BE2C (cell line): Measurements from ENCODE around the gene MRPL16.

Source experiments
- DNase-seq: peaks from one replicate; pipeline ENCODE4 v3.0.0-alpha.2; 2020
- H3K27me3 ChIP-seq: fragments of 250-450 bp; sonication (Bioruptor Pico); 2 replicates; pipeline ENCODE4 v1.5.1; 2020; ENCODE audit warnings: mild to moderate bottlenecking
- H3K36me3 ChIP-seq: fragments of 250-450 bp; sonication (Bioruptor Pico); 2 replicates; pipeline ENCODE4 v1.5.1; 2020; ENCODE audit warnings: mild to moderate bottlenecking
- H3K4me1 ChIP-seq: fragments of 250-450 bp; sonication (Bioruptor Pico); 2 replicates; pipeline ENCODE4 v1.5.1; 2020
- H3K4me3 ChIP-seq: 2 replicates; pipeline ENCODE4 v1.5.1; 2011; ENCODE audit warnings: low read depth, low read length
- H3K9me3 ChIP-seq: fragments of 250-450 bp; sonication (Bioruptor Pico); 2 replicates; pipeline ENCODE4 v1.5.1; 2020
- CTCF ChIP-seq: IDR thresholded peaks from 2 replicates; pipeline ENCODE4 v1.5.1; 2012; ENCODE audit warnings: mild to moderate bottlenecking, low read depth, low read length

The MRPL16 gene

GRCh38 chr11:59801981-59802638, 8.5 kb downstream of the MRPL16 start:
- H3K27me3 ChIP-seq, result no peaks in the 10 kb centered on the region

GRCh38 chr11:59801160-59801706, 9.3 kb downstream of the MRPL16 start:
- Histone ChIP-seq H3K4me3 (no peak overlapping the region), H3K36me3 (no peaks in the 10 kb centered on the region), H3K4me1 (no peaks in the 10 kb centered on the region), H3K9me3 (no peaks in the 10 kb centered on the region), H3K27me3 (no peaks in the 10 kb centered on the region)
- DNase-seq, result no peak
- TF ChIP-seq CTCF, result no peak

More at GRCh38 chr11:59801981-59802638, 8.5 kb downstream of the MRPL16 start:
- Histone ChIP-seq H3K4me1 (no peaks in the 10 kb centered on the region), H3K9me3 (no peaks in the 10 kb centered on the region), H3K4me3 (no peak overlapping the region), H3K36me3 (no peaks in the 10 kb centered on the region)
- no peak for DNase-seq
- no peak for TF ChIP-seq CTCF

GRCh38 chr11:59800390-59801025, 10.1 kb downstream of the MRPL16 start:
- H3K36me3 ChIP-seq, result no peaks in the 10 kb centered on the region
- H3K4me3 ChIP-seq, result no peak overlapping the region
- H3K9me3 ChIP-seq, result no peaks in the 10 kb centered on the region
- no peaks in the 10 kb centered on the region for H3K27me3 ChIP-seq
- no peak for TF ChIP-seq CTCF
- H3K4me1 ChIP-seq, result no peaks in the 10 kb centered on the region
- no peak for DNase-seq

- Histone ChIP-seq H3K36me3 (no peaks in the 10 kb centered on the region), H3K9me3 (no peaks in the 10 kb centered on the region)
Observed at GRCh38 chr11:59794417-59794816, 16.2 kb downstream of the MRPL16 start.

GRCh38 chr11:59792507-59792906, 18.1 kb downstream of the MRPL16 start:
- Histone ChIP-seq H3K4me1 (no peaks in the 10 kb centered on the region), H3K36me3 (no peaks in the 10 kb centered on the region), H3K4me3 (no peak overlapping the region), H3K9me3 (no peaks in the 10 kb centered on the region), H3K27me3 (no peaks in the 10 kb centered on the region)
- TF ChIP-seq CTCF, result no peak
- DNase-seq, result no peak

More at GRCh38 chr11:59794417-59794816, 16.2 kb downstream of the MRPL16 start:
- Histone ChIP-seq H3K27me3 (no peaks in the 10 kb centered on the region), H3K4me1 (no peaks in the 10 kb centered on the region), H3K4me3 (no peak overlapping the region)
- TF ChIP-seq CTCF, result no peak
- no peak for DNase-seq

- DNase-seq, result no peak
- TF ChIP-seq CTCF, result no peak
Observed at GRCh38 chr11:59791639-59792038, 18.9 kb downstream of the MRPL16 start.

More at GRCh38 chr11:59791639-59792038, 18.9 kb downstream of the MRPL16 start:
- H3K4me3 ChIP-seq, result no peak overlapping the region
- no peaks in the 10 kb centered on the region for H3K9me3 ChIP-seq
- no peaks in the 10 kb centered on the region for H3K4me1 ChIP-seq
- no peaks in the 10 kb centered on the region for H3K27me3 ChIP-seq
- no peaks in the 10 kb centered on the region for H3K36me3 ChIP-seq
